Lung (tissue), 12 donors: ENCODE measurements around the gene CTRB1. TPM values are rescaled to one million over a fixed set of nuclear protein-coding genes. Genes with fewer than 3 reads are reported as not detected.

ENCODE experiments used
- ATAC-seq: fragments of 200-7000 bp; cut with Tn5 transposase; one replicate; pipeline ENCODE4 v1.9.1; 2020; ENCODE audit warnings: moderate number of reproducible peaks; ENCODE audit not compliant: insufficient read depth, low FRiP score
- DNase-seq, 3 donors: peaks; one replicate each; pipeline ENCODE4 v3.0.0-alpha.2; 2013 to 2017
- H3K27ac ChIP-seq, 2 donors: one replicate each; pipeline ENCODE4 v1.5.1; 2013; ENCODE audit warnings: mild to moderate bottlenecking in 2 of 2, moderate library complexity in 2 of 2, control low read depth in 1 of 2, inconsistent platforms in 1 of 2, low read depth in 1 of 2, low read length in 1 of 2
- H3K27me3 ChIP-seq, 3 donors: one replicate each; pipeline ENCODE4 v1.5.1; 2013; ENCODE audit warnings: low read length in 2 of 3; ENCODE audit not compliant: control insufficient read depth in 3 of 3, insufficient read depth in 3 of 3
- H3K36me3 ChIP-seq, 4 donors: one replicate each; pipeline ENCODE4 v1.5.1; 2013; ENCODE audit warnings: low read length in 4 of 4, mild to moderate bottlenecking in 1 of 4, moderate library complexity in 1 of 4; ENCODE audit not compliant: control insufficient read depth in 4 of 4, insufficient read depth in 4 of 4
- H3K4me1 ChIP-seq, 5 donors: one replicate each; pipeline ENCODE4 v1.5.1; 2013; ENCODE audit warnings: low read length in 5 of 5, mild to moderate bottlenecking in 2 of 5, moderate library complexity in 1 of 5; ENCODE audit not compliant: control insufficient read depth in 5 of 5, insufficient read depth in 5 of 5
- H3K4me3 ChIP-seq: one replicate; pipeline ENCODE4 v1.5.1; 2013; ENCODE audit warnings: mild to moderate bottlenecking, control low read depth, moderate library complexity
- H3K9ac ChIP-seq, 2 donors: one replicate each; pipeline ENCODE4 v1.5.1; 2013; ENCODE audit warnings: low read length in 2 of 2, control low read depth in 1 of 2; ENCODE audit not compliant: insufficient read depth in 1 of 2
- H3K9me3 ChIP-seq, 4 donors: one replicate each; pipeline ENCODE4 v1.5.1; 2013; ENCODE audit warnings: low read length in 3 of 4, mild to moderate bottlenecking in 1 of 4, moderate library complexity in 1 of 4; ENCODE audit not compliant: control insufficient read depth in 4 of 4, insufficient read depth in 3 of 4
- CTCF ChIP-seq: IDR thresholded peaks from 2 replicates; pipeline ENCODE4 v1.5.1; 2012; ENCODE audit warnings: mild to moderate bottlenecking; ENCODE audit errors: control extremely low read depth, extremely low read depth
- WGBS, 2 donors: extraction: QIAGEN DNeasy Blood & Tissue Kit; methylation state at CpG; one replicate each; pipeline ENCODE4 v1.1.7; 2013; 5-methylcytosine and 5-hydroxymethylcytosine counted together
- polyA plus RNA-seq, 2 donors: library from polyadenylated mRNA; stranded (reverse); fragments of 200-250 nt; gene quantifications; one replicate each; pipeline ENCODE4 v1.2.1, GENCODE V29; 2013
- total RNA-seq, 2 donors: library from RNA; depleted of rRNA in 1 of 2; stranded (reverse); fragments of >200 nt in 1 of 2; gene quantifications; one replicate each; pipeline ENCODE4 v1.2.1, GENCODE V29; 2014 to 2021
- donor health status: control.
- donor health status: control.
- donor health status: Bipolar disorder and iron deficiency.
- donor health status: healthy.
- donor health status: DM: yes; HTN: yes; CAD: no.

Gene CTRB1
- total and polyA plus RNA-seq, 4 donors = 0.33 to 6.5 (median 0.97) TPM; not detected in 1

GRCh38 chr16:75192606-75193264 lies 26.1 kb upstream of the CTRB1 start:
- WGBS, 2 donors = 90 to 92% methylated on average over 21 of the region's 21 CpGs
- Histone ChIP-seq H3K4me3 (no peak overlapping the region), H3K4me1 (no peaks in the 10 kb centered on the region), H3K36me3 (no peaks in the 10 kb centered on the region), H3K27me3 (peaks cover 0 to 1% (median 0%) of the 10 kb centered on the region in 3 donors), H3K9me3 (no peaks in the 10 kb centered on the region), H3K9ac (no peak overlapping the region), H3K27ac (no peak overlapping the region)
- no peak for DNase-seq
- no peak for ATAC-seq
- no peak for TF ChIP-seq CTCF

- DNase-seq (no peak), ATAC-seq (no peak)
- H3K27ac ChIP-seq = no peak overlapping the region
- H3K36me3 ChIP-seq = no peaks in the 10 kb centered on the region
- WGBS, 2 donors = 89 to 97% methylated on average over 4 of the region's 4 CpGs
- H3K9ac ChIP-seq = no peak overlapping the region
- TF ChIP-seq CTCF = no peak
- H3K4me1 ChIP-seq = peaks cover 0 to 4% (median 0%) of the 10 kb centered on the region in 5 donors
- H3K4me3 ChIP-seq = no peak overlapping the region
- no peaks in the 10 kb centered on the region for H3K9me3 ChIP-seq
- H3K27me3 ChIP-seq = peaks cover 0 to 4% (median 0%) of the 10 kb centered on the region in 3 donors
These were observed 25.5 kb upstream of the CTRB1 start for GRCh38 chr16:75193265-75193650.

DNA sequence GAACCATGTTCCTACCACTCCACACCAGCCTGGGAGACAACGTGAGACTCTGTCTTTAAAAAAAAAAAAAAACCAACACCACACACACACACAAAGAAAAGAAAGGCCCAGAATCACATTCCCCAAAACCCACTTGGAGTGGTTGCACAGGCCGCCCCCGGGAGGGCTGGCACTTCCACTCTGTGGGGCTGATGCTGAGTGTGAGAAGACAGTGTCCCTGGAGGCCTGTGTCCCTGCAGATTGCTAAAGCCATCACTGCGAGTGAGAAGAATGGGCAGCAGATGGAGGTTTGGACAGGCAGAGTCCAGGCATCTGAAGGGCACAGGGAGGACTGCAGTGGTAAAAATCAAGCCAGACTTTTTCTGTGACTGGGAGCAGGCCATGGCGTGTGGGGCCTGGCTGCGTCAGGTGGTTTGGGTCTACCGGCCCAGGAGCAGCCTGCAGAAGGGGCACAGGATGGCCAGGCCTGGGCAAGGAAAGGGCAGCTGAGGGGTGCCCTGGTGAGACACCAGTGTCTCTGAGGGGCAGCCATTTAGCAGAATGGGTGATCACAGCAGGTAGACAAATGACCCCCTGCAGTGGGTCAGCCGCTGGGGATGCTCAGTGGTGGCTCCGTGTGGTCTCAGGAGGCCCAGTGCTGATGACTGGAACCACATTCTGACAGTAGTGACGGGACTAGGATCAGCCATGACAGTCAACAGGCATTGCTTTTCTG lies 24.9 kb upstream of the CTRB1 start:
- Histone ChIP-seq H3K27ac (no peak overlapping the region), H3K4me1 (peaks cover 0 to 5% (median 0%) of the 10 kb centered on the region in 5 donors), H3K36me3 (no peaks in the 10 kb centered on the region), H3K9ac (no peak overlapping the region), H3K9me3 (no peaks in the 10 kb centered on the region), H3K4me3 (no peak overlapping the region), H3K27me3 (peaks cover 0 to 4% (median 0%) of the 10 kb centered on the region in 3 donors)
- DNase-seq (no peak), ATAC-seq (no peak)
- WGBS, 2 donors = 78 to 91% methylated on average over 10 of the region's 10 CpGs
- no peak for TF ChIP-seq CTCF
